ELR (cell line): Measurements from ENCODE around the gene PIGB.
A peak's percentile ranks its signal among the peaks of the same experiment; 100 is the strongest.
"Not testable (repeated sequence)": the region's sequence is repeated elsewhere in the genome, so short reads cannot be mapped to it uniquely, and the experiment has no call there.

Experiments
- DNase-seq: peaks from one replicate; pipeline ENCODE4 v3.0.0-alpha.2; 2015; ENCODE audit warnings: low read depth

PIGB gene

GRCh38 chr15:55318588-55319494 is at the start of gene PIGB, which contains the start of gene PIGBOS1:
Gene PIGB, plus strand, starts transcription at chr15:55319222. Its CDS starts 29 bp downstream, at chr15:55319251.
Gene PIGBOS1, minus strand, starts transcription at chr15:55319123. Its CDS starts 1,331 bp downstream, at chr15:55317792.
- DNase-seq: peak; percentile 91

GRCh38 chr15:55270291-55270690 is 48.7 kb upstream of the PIGB start:
- DNase-seq: no peak

- no peak for DNase-seq
Measured at GRCh38 chr15:55276324-55276723, 42.7 kb upstream of the PIGB start.

- DNase-seq: peak; percentile 41
Measured at GRCh38 chr15:55277116-55277564, 41.9 kb upstream of the PIGB start.

- no peak for DNase-seq
Measured at GRCh38 chr15:55277715-55278114, 41.3 kb upstream of the PIGB start.

GRCh38 chr15:55279100-55279745 is 39.8 kb upstream of the PIGB start:
- DNase-seq: no peak

GRCh38 chr15:55279746-55280351 is 39.2 kb upstream of the PIGB start:
- peak; percentile 94 for DNase-seq

- peak; percentile 54 for DNase-seq
Measured at GRCh38 chr15:55280589-55280988, 38.4 kb upstream of the PIGB start.

GRCh38 chr15:55281517-55282228 is 37.3 kb upstream of the PIGB start:
- peak; percentile 6 for DNase-seq

- DNase-seq: peak; percentile 77
Measured at GRCh38 chr15:55282284-55282833, 36.7 kb upstream of the PIGB start.

GRCh38 chr15:55283379-55284147 is 35.5 kb upstream of the PIGB start:
- no peak for DNase-seq

- no peak for DNase-seq
Measured at GRCh38 chr15:55284426-55284825, 34.6 kb upstream of the PIGB start.

GRCh38 chr15:55286442-55287189 is 32.4 kb upstream of the PIGB start:
- DNase-seq: not testable (repeated sequence)

- DNase-seq: no peak
Measured at GRCh38 chr15:55288006-55288717, 30.9 kb upstream of the PIGB start.

GRCh38 chr15:55289011-55289745 is 29.8 kb upstream of the PIGB start:
- DNase-seq: peak; percentile 43

GRCh38 chr15:55289746-55290527 is 29.1 kb upstream of the PIGB start, which contains the start of gene RAB27A:
Gene RAB27A, minus strand, starts transcription at chr15:55289813. Its CDS starts 54,879 bp downstream, at chr15:55234934.
- peak; percentile 82 for DNase-seq

- DNase-seq: peak; percentile 82
Measured at GRCh38 chr15:55290528-55291057, 28.4 kb upstream of the PIGB start.
